HEK293 (cell line): ENCODE results near the gene IL31RA.

Source experiments
- CTCF ChIA-PET: fragments of 350-600 bp; formaldehyde crosslinking; extraction: SDS; loops from one replicate; lab custom pipeline; 2021; ENCODE audit warnings: antibody characterized with exemption; lab: Yijun Ruan, JAX
- POLR2A ChIA-PET: fragments of 300-600 bp; formaldehyde crosslinking; extraction: SDS; loops from one replicate; lab custom pipeline; 2020; ENCODE audit warnings: antibody characterized with exemption, inconsistent platforms; lab: Yijun Ruan, JAX
- H3K27ac ChIP-seq: fragments of 200-500 bp; sonication (Bioruptor generic); 2 replicates; pipeline ENCODE4 v1.5.1; 2014; ENCODE audit warnings: low read depth, low read length, control low read depth, inconsistent platforms; ENCODE audit errors: extremely low read depth
- H3K36me3 ChIP-seq, 2 experiments: fragments of 200-500 bp in 1 of 2; sonication (Bioruptor generic) in 1 of 2; 1 replicate in 1 of 2; 2 replicates in 1 of 2; pipeline ENCODE4 v1.5.1; 2014 to 2017; ENCODE audit warnings: inconsistent platforms in 2 of 2, low read length in 2 of 2; ENCODE audit not compliant: control insufficient read depth in 2 of 2, insufficient read depth in 1 of 2
- H3K4me1 ChIP-seq: fragments of 200-500 bp; sonication (Bioruptor generic); 2 replicates; pipeline ENCODE4 v1.5.1; 2014; ENCODE audit warnings: mild to moderate bottlenecking, low read length, inconsistent platforms; ENCODE audit not compliant: control insufficient read depth, insufficient read depth
- H3K4me3 ChIP-seq: 2 replicates; pipeline ENCODE4 v1.5.1; 2011; ENCODE audit warnings: low read depth, mild to moderate bottlenecking, control low read depth, low read length, moderate library complexity
- H3K9me3 ChIP-seq: fragments of 200-500 bp; sonication (Bioruptor generic); 2 replicates; pipeline ENCODE4 v1.5.1; 2014; ENCODE audit warnings: low read depth, low read length, inconsistent platforms; ENCODE audit not compliant: control insufficient read depth, insufficient read depth
- ELK4 ChIP-seq: IDR thresholded peaks from 2 replicates; pipeline ENCODE4 v1.6.1; 2011; ENCODE audit warnings: mild to moderate bottlenecking, low read depth, low read length, borderline replicate concordance
- GLI4 ChIP-seq: fragments of 450-650 bp; formaldehyde crosslinking; IDR thresholded peaks from 2 replicates; pipeline ENCODE4 v1.5.1; 2016; ENCODE audit warnings: missing biosample characterization, missing genetic modification characterization
- PRDM1 ChIP-seq: fragments of 450-650 bp; formaldehyde crosslinking; IDR thresholded peaks from 2 replicates; pipeline ENCODE4; 2016; ENCODE audit warnings: missing biosample characterization, missing genetic modification characterization
- SCRT1 ChIP-seq: fragments of 450-650 bp; formaldehyde crosslinking; IDR thresholded peaks from 2 replicates; pipeline ENCODE4 v1.5.1; 2016; ENCODE audit warnings: missing biosample characterization, missing genetic modification characterization, borderline replicate concordance
- TCF7L2 ChIP-seq: IDR thresholded peaks from 2 replicates; pipeline ENCODE4 v1.6.1; 2011; ENCODE audit warnings: low read depth, mild to moderate bottlenecking, inconsistent platforms, low read length, moderate library complexity, borderline replicate concordance
- ZBTB17 ChIP-seq: fragments of 450-650 bp; formaldehyde crosslinking; IDR thresholded peaks from 2 replicates; pipeline ENCODE4 v1.5.1; 2016; ENCODE audit warnings: missing biosample characterization, missing genetic modification characterization
- ZBTB44 ChIP-seq: fragments of 450-650 bp; IDR thresholded peaks from 2 replicates; pipeline ENCODE4 v1.5.1; 2018; ENCODE audit warnings: missing biosample characterization, mild to moderate bottlenecking, missing genetic modification characterization
- ZBTB6 ChIP-seq: fragments of 450-650 bp; formaldehyde crosslinking; IDR thresholded peaks from 2 replicates; pipeline ENCODE4 v1.5.1; 2017; ENCODE audit warnings: missing biosample characterization, missing genetic modification characterization
- ZNF132 ChIP-seq: fragments of 450-650 bp; formaldehyde crosslinking; IDR thresholded peaks from 2 replicates; pipeline ENCODE4 v1.5.1; 2017; ENCODE audit warnings: missing biosample characterization, missing genetic modification characterization, borderline replicate concordance
- ZNF169 ChIP-seq: fragments of 450-650 bp; formaldehyde crosslinking; IDR thresholded peaks from 2 replicates; pipeline ENCODE4 v1.5.1; 2016; ENCODE audit warnings: missing biosample characterization, missing genetic modification characterization
- ZNF221 ChIP-seq: fragments of 450-650 bp; formaldehyde crosslinking; IDR thresholded peaks from 2 replicates; pipeline ENCODE4 v1.5.1; 2017; ENCODE audit warnings: missing biosample characterization, missing genetic modification characterization, borderline replicate concordance
- ZNF274 ChIP-seq, 2 experiments: fragments of 200-500 bp in 1 of 2; fragments of 450-650 bp in 1 of 2; sonication (Bioruptor generic) in 1 of 2; formaldehyde crosslinking in 1 of 2; IDR thresholded peaks; 2 replicates each; pipeline versions ENCODE4 v1.5.1 to v1.6.1; 2014 to 2016; ENCODE audit warnings: borderline replicate concordance in 1 of 2, inconsistent platforms in 1 of 2, low read length in 1 of 2, missing biosample characterization in 1 of 2, missing genetic modification characterization in 1 of 2
- ZNF416 ChIP-seq: fragments of 450-650 bp; formaldehyde crosslinking; IDR thresholded peaks from 2 replicates; pipeline ENCODE4 v1.5.1; 2016; ENCODE audit warnings: missing biosample characterization, missing genetic modification characterization
- ZNF423 ChIP-seq: fragments of 450-650 bp; formaldehyde crosslinking; IDR thresholded peaks from 2 replicates; pipeline ENCODE4 v1.5.1; 2016; ENCODE audit warnings: missing biosample characterization, missing genetic modification characterization
- ZNF449 ChIP-seq: fragments of 450-650 bp; formaldehyde crosslinking; IDR thresholded peaks from 2 replicates; pipeline ENCODE4 v1.5.1; 2017; ENCODE audit warnings: missing biosample characterization, mild to moderate bottlenecking, missing genetic modification characterization, moderate library complexity
- ZNF521 ChIP-seq: fragments of 450-650 bp; formaldehyde crosslinking; IDR thresholded peaks from 2 replicates; pipeline ENCODE4 v1.5.1; 2017; ENCODE audit warnings: missing biosample characterization, mild to moderate bottlenecking, missing genetic modification characterization
- ZNF549 ChIP-seq: fragments of 450-650 bp; IDR thresholded peaks from 2 replicates; pipeline ENCODE4 v1.5.1; 2018; ENCODE audit warnings: missing biosample characterization, missing genetic modification characterization, mild to moderate bottlenecking, inconsistent platforms, moderate library complexity
- ZNF610 ChIP-seq: fragments of 450-650 bp; formaldehyde crosslinking; IDR thresholded peaks from 2 replicates; pipeline ENCODE4 v1.5.1; 2016; ENCODE audit warnings: missing biosample characterization, missing genetic modification characterization, borderline replicate concordance
- ZNF621 ChIP-seq: fragments of 450-650 bp; formaldehyde crosslinking; IDR thresholded peaks from 2 replicates; pipeline ENCODE4 v1.5.1; 2017; ENCODE audit warnings: missing biosample characterization, missing genetic modification characterization
- ZNF660 ChIP-seq: fragments of 450-650 bp; IDR thresholded peaks from 2 replicates; pipeline ENCODE4 v1.5.1; 2018; ENCODE audit warnings: missing biosample characterization, mild to moderate bottlenecking, missing genetic modification characterization
- ZNF670 ChIP-seq: fragments of 450-650 bp; formaldehyde crosslinking; IDR thresholded peaks from 2 replicates; pipeline ENCODE4 v1.5.1; 2016; ENCODE audit warnings: missing biosample characterization, missing genetic modification characterization, low read depth
- ZNF677 ChIP-seq: fragments of 450-650 bp; IDR thresholded peaks from 2 replicates; pipeline ENCODE4 v1.5.0; 2018; ENCODE audit warnings: missing biosample characterization, mild to moderate bottlenecking, missing genetic modification characterization, moderate library complexity
- ZNF747 ChIP-seq: fragments of 450-650 bp; formaldehyde crosslinking; IDR thresholded peaks from 2 replicates; pipeline ENCODE4 v1.5.1; 2016; ENCODE audit warnings: missing biosample characterization, missing genetic modification characterization

Gene IL31RA

GRCh38 chr5:55916986-55917385 is 65.8 kb downstream of the IL31RA start:
- H3K4me1 ChIP-seq, result no peaks in the 10 kb centered on the region
- H3K27ac ChIP-seq, result no peak overlapping the region
- H3K9me3 ChIP-seq, result no peaks in the 10 kb centered on the region
- TF ChIP-seq ZNF621 (tag by site-specific recombination), result no peak
- TF ChIP-seq ZNF677 (tag by site-specific recombination), result no peak
- TF ChIP-seq ZBTB6, result no peak
- no peak for TF ChIP-seq ZNF221 (tag by site-specific recombination)
- TF ChIP-seq ZBTB17 (tag by site-specific recombination), result no peak
- no peak for TF ChIP-seq ZNF521 (tag by site-specific recombination)
- no peak for TF ChIP-seq ZNF660
- TF ChIP-seq ZNF549, result no peak
- no peak for TF ChIP-seq ZNF449 (tag by site-specific recombination)
- TF ChIP-seq ZNF747 (tag by site-specific recombination), result no peak
- TF ChIP-seq, all 188 proteins: peak for 0
- Histone ChIP-seq H3K36me3 (no peaks in the 10 kb centered on the region), H3K4me3 (no peak overlapping the region)
- CTCF ChIA-PET, result interaction anchor here (0.5 kb wide), 1 partner anchor 14 kb away, joined by 3 read pairs; no protein-coding TSS in a partner anchor
- POLR2A ChIA-PET, result no interaction called here

- Histone ChIP-seq H3K4me3 (no peak overlapping the region), H3K27ac (no peak overlapping the region), H3K9me3 (no peaks in the 10 kb centered on the region), H3K36me3 (no peaks in the 10 kb centered on the region), H3K4me1 (no peaks in the 10 kb centered on the region)
- ChIA-PET CTCF (interaction anchor here (0.5 to 0.6 kb wide), 2 partner anchors 14 to 540 kb away, joined by 3 to 5 read pairs; no protein-coding TSS in a partner anchor), POLR2A (no interaction called here)
- TF ChIP-seq ZNF169 (tag by site-specific recombination) (no peak), ZBTB44 (tag by site-specific recombination) (no peak), ZNF132 (tag by site-specific recombination) (no peak), ZNF670 (tag by site-specific recombination) (no peak), ZNF274 (IDR thresholded peaks at IDR 0.05; ENCODE audit: low read length) (no peak), ZNF274 (tag by site-specific recombination; IDR thresholded peaks at IDR 0.05; ENCODE audit: borderline replicate concordance) (no peak), GLI4 (no peak), ELK4 (no peak), ZNF416 (tag by site-specific recombination) (no peak), TCF7L2 (no peak), ZNF423 (tag by site-specific recombination) (no peak), ZNF610 (tag by site-specific recombination) (no peak), PRDM1 (tag by site-specific recombination) (no peak), SCRT1 (tag by site-specific recombination) (no peak)
These were observed 66.4 kb downstream of the IL31RA start for GRCh38 chr5:55917402-55918086.
